GM12878 (cell line): ENCODE results near the gene TRIM71. TPM values are rescaled to one million over a fixed set of nuclear protein-coding genes. Genes with fewer than 3 reads are reported as not detected.

Source experiments
- ATAC-seq: fragments of 200-7000 bp; cut with Tn5 transposase; 3 replicates; pipeline ENCODE4 v1.9.1; 2020; ENCODE audit warnings: mild to moderate bottlenecking, moderate library complexity
- BruUV-seq: library from RNA; stranded (reverse); fragments of 400-500 nt; replicated peaks from 2 replicates; lab custom pipeline; 2021; lab: Mats Ljungman, UMichigan
- CTCF ChIA-PET: fragments of 300-600 bp; sonication (Branson Sonifier 250); formaldehyde crosslinking; extraction: SDS; loops from one replicate; lab custom pipeline; 2021; ENCODE audit warnings: inconsistent platforms; lab: Yijun Ruan, JAX
- POLR2A ChIA-PET: fragments of 350-600 bp; formaldehyde crosslinking; extraction: SDS; loops from one replicate; lab custom pipeline; 2021; ENCODE audit warnings: inconsistent platforms; lab: Charles Lee
- RAD21 ChIA-PET: fragments of 300-600 bp; sonication (Branson Sonifier 250); formaldehyde crosslinking; loops from one replicate; lab custom pipeline; 2023; ENCODE audit warnings: antibody characterized with exemption; ENCODE audit not compliant: unreplicated experiment; lab: Charles Lee
- SMC1A ChIA-PET: fragments of 300-600 bp; sonication (Branson Sonifier 250); formaldehyde crosslinking; loops from one replicate; lab custom pipeline; 2023; ENCODE audit not compliant: unreplicated experiment, uncharacterized antibody; lab: Charles Lee
- DNase-seq: peaks from one replicate; pipeline ENCODE4 v3.0.0-alpha.2; 2011; ENCODE audit warnings: low read depth, low spot score
- FAIRE-seq: peaks from 3 replicates; lab custom pipeline; 2011; peaks lifted over from hg19 to GRCh38; lab: Jason Lieb, UNC
- H2AFZ ChIP-seq: 2 replicates; pipeline ENCODE4 v1.6.0; 2011; ENCODE audit warnings: low read depth, low read length, control low read depth; ENCODE audit not compliant: control insufficient read depth
- H3K27ac ChIP-seq: 2 replicates; pipeline ENCODE4 v1.5.1; 2011; ENCODE audit warnings: control low read depth; ENCODE audit not compliant: control insufficient read depth, insufficient read depth
- H3K27me3 ChIP-seq, 2 experiments: replicated peaks in 1 of 2; 2 replicates each; pipeline versions ENCODE4 v1.6.0 to v1.6.1; 2011; ENCODE audit warnings: low read length in 1 of 2; ENCODE audit not compliant: control insufficient read depth in 2 of 2, insufficient read depth in 2 of 2
- H3K36me3 ChIP-seq, 2 experiments: 2 replicates each; pipeline ENCODE4 v1.5.1; 2011; ENCODE audit warnings: low read length in 1 of 2; ENCODE audit not compliant: control insufficient read depth in 2 of 2, insufficient read depth in 2 of 2
- H3K4me1 ChIP-seq: 2 replicates; pipeline ENCODE4 v1.6.1; 2011; ENCODE audit warnings: mild to moderate bottlenecking, low read length, moderate library complexity, mixed read lengths; ENCODE audit not compliant: control insufficient read depth, insufficient read depth
- H3K4me2 ChIP-seq: 2 replicates; pipeline ENCODE4 v1.6.0; 2011; ENCODE audit warnings: control low read depth; ENCODE audit not compliant: control insufficient read depth, insufficient read depth
- H3K4me3 ChIP-seq: fragments of 200-600 bp; sonication (generic); 2 replicates; pipeline ENCODE4 v1.5.1; 2016
- H3K79me2 ChIP-seq: 2 replicates; pipeline ENCODE4 v1.6.0; 2011; ENCODE audit warnings: low read length; ENCODE audit not compliant: control insufficient read depth, insufficient read depth
- H3K9ac ChIP-seq: 2 replicates; pipeline ENCODE4 v1.8.0; 2011; ENCODE audit warnings: low read length, control low read depth, mixed read lengths; ENCODE audit not compliant: control insufficient read depth, insufficient read depth
- H3K9me3 ChIP-seq: replicated peaks from 3 replicates; pipeline ENCODE4 v1.5.1; 2011; ENCODE audit warnings: mild to moderate bottlenecking, low read length; ENCODE audit not compliant: control insufficient read depth, insufficient read depth
- H4K20me1 ChIP-seq: 2 replicates; pipeline ENCODE4 v1.6.0; 2011; ENCODE audit not compliant: control insufficient read depth, insufficient read depth
- CUX1 ChIP-seq: IDR thresholded peaks from 2 replicates; pipeline ENCODE4 v1.6.1; 2012; ENCODE audit warnings: improper control_type of control experiment, low read depth, low read length; ENCODE audit not compliant: insufficient replicate concordance
- IRF4 ChIP-seq: IDR thresholded peaks from 2 replicates; pipeline ENCODE4 v1.6.1; 2011; ENCODE audit warnings: low read depth, low read length
- MYB ChIP-seq: fragments of 150-350 bp; IDR thresholded peaks from 2 replicates; pipeline ENCODE4 v1.6.1; 2014; ENCODE audit warnings: mild to moderate bottlenecking, low read depth, low read length, borderline replicate concordance
- MYC ChIP-seq: IDR thresholded peaks from 2 replicates; pipeline ENCODE4 v1.6.1; 2011; ENCODE audit warnings: mild to moderate bottlenecking, low read length, moderate library complexity, inconsistent platforms; ENCODE audit not compliant: insufficient read depth, insufficient replicate concordance, insufficient read length, severe bottlenecking
- POLR2AphosphoS2 ChIP-seq: IDR thresholded peaks from 2 replicates; pipeline ENCODE4 v1.6.1; 2011; ENCODE audit warnings: low read depth, mild to moderate bottlenecking, low read length, improper control_type of control experiment, moderate library complexity
- PRDM15 ChIP-seq: fragments of 450-650 bp; formaldehyde crosslinking; IDR thresholded peaks from 2 replicates; pipeline ENCODE4 v1.4.0; 2020; ENCODE audit warnings: mild to moderate bottlenecking, moderate library complexity
- RUNX3 ChIP-seq: IDR thresholded peaks from 2 replicates; pipeline ENCODE4 v1.6.1; 2012; ENCODE audit warnings: low read length, inconsistent platforms
- SMAD5 ChIP-seq: IDR thresholded peaks from 2 replicates; pipeline ENCODE4 v1.6.1; 2016; ENCODE audit warnings: antibody characterized with exemption, low read depth
- TAF1 ChIP-seq: IDR thresholded peaks from 2 replicates; pipeline ENCODE4 v1.6.1; 2011; ENCODE audit warnings: mild to moderate bottlenecking, low read depth, low read length, borderline replicate concordance
- ZNF217 ChIP-seq: fragments of 450-650 bp; IDR thresholded peaks from 2 replicates; pipeline ENCODE4 v1.6.1; 2017; ENCODE audit warnings: antibody characterized with exemption, mild to moderate bottlenecking
- WGBS: methylation state at CpG from one replicate; pipeline ENCODE4 v1.1.6; 2016; ENCODE audit warnings: low lambda C conversion rate; ENCODE audit not compliant: insufficient replicate concordance, insufficient coverage; ENCODE audit errors: missing lambda C conversion rate; 5-methylcytosine and 5-hydroxymethylcytosine counted together
- in situ Hi-C: fragments of 300-500 bp; cut with MboI; formaldehyde crosslinking; loops from 9 replicates; pipeline ENCODE4 v1.14.3; 2018; ENCODE audit warnings: mixed read lengths
- intact Hi-C: fragments of 100-400 bp; cut with micrococcal nuclease; formaldehyde crosslinking; loops from one replicate; pipeline ENCODE4 v1.14.2; 2022; ENCODE audit not compliant: unreplicated experiment
- polyA plus RNA-seq, 11 experiments: library from polyadenylated mRNA; depleted of rRNA in 4 of 11; unstranded in 6 of 11; stranded (reverse) in 5 of 11; fragments of >200 nt; fragmentation: Nextera tagmentation in 4 of 11; fragmentation: Illumina TruSeq in 1 of 11; extraction: Ambion mirVana in 4 of 11; extraction: Trizol in 1 of 11; gene quantifications; 1 replicate in 1 of 11; 2 replicates in 10 of 11; pipeline versions ENCODE4 v1.2.1 to v1.2.3, GENCODE V29; 2011 to 2016; ENCODE audit warnings: inconsistent platforms in 2 of 11, missing spikeins in 2 of 11, low read depth in 1 of 11
- total RNA-seq, 4 experiments: library from RNA; depleted of rRNA in 3 of 4; stranded (reverse); fragments of >200 nt in 3 of 4; fragmentation: Illumina TruSeq in 1 of 4; extraction: Trizol in 1 of 4; gene quantifications; 2 replicates each; pipeline versions ENCODE4 v1.2.1 to v1.2.3, GENCODE V29; 2013 to 2021

TRIM71 gene
- total and polyA plus RNA-seq, 10 of the 15 experiments (the other 5 are each of a cell fraction or from before 2014, with no cell fraction given): 0.02 to 1.8 (median 0.16) TPM

DNA sequence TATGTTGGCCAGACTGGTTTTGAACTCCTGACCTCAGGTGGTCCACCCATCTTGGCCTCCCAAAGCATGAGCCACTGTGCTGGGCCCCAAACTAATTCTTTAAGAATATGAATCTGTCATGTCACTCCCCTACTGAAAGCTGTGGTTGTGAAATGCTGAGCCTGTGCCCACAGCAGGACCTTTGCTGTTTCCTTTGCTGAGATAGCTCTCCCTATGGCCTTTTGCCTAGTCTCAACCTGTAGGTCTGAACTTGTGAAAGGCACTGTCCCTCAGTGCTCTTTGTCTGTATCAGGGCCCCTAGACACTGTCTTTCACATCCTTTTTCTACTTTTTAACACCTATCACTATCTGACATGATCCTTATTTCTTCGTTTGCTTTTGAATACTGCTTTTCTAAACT, 70.9 kb downstream of the TRIM71 start:
- no peak overlapping the region; the same call in 1 of the 2 replicates for H2AFZ ChIP-seq
- BruUV-seq: no TSS peak
- peak; percentile 94 for ATAC-seq
- 0 out of 2 replicates have a peak overlapping the region, but pooled peaks have one; percentile 19 for H3K9ac ChIP-seq
- H4K20me1 ChIP-seq: no peaks in the 10 kb centered on the region
- H3K36me3 ChIP-seq: no peaks in the 10 kb centered on the region
- peaks cover 18% of the 10 kb centered on the region for H3K4me1 ChIP-seq
- no peaks in the 10 kb centered on the region for H3K79me2 ChIP-seq
- intact Hi-C loops: no loop called here
- SMC1A ChIA-PET: interaction anchor here (0.5 to 4.0 kb wide), 5 partner anchors 10 to 100 kb away, joined by 3 to 25 read pairs (median 6); no protein-coding TSS in a partner anchor
- peak; percentile 72 for DNase-seq
- peak; percentile 76 for FAIRE-seq
- H3K9me3 ChIP-seq: no peaks in the 10 kb centered on the region
- peak overlapping the region; percentile 26 for H3K4me2 ChIP-seq
- in situ Hi-C loops: no loop called here
- CTCF ChIA-PET: interaction anchor here (1.1 to 3.1 kb wide), 6 partner anchors 9 to 24 kb away, joined by 3 to 12 read pairs (median 4); no protein-coding TSS in a partner anchor
- 0% methylated on average over 1 of the region's 1 CpG for WGBS
- POLR2A ChIA-PET: interaction anchor here (0.7 to 1.6 kb wide), 3 partner anchors 9 to 204 kb away, joined by 3 to 5 read pairs (median 3); partner anchors contain the start of gene CNOT10
- no peak overlapping the region for H3K4me3 ChIP-seq
- RAD21 ChIA-PET: interaction anchor here (0.8 to 3.9 kb wide), 5 partner anchors 9 to 19 kb away, joined by 3 to 11 read pairs (median 3); no protein-coding TSS in a partner anchor
- no peak overlapping the region for H3K27ac ChIP-seq
- H3K27me3 ChIP-seq: no peaks in the 10 kb centered on the region
- TF ChIP-seq MYC (no peak), CUX1 (no peak), TAF1 (no peak), PRDM15 (CRISPR knock-in tag) (no peak), ZNF217 (no peak), MYB (no peak), IRF4 (no peak), POLR2AphosphoS2 (no peak), SMAD5 (no peak), RUNX3 (peak; percentile 30; the same call in 1 of the 2 replicates)
